GM23248 (cell line): ENCODE data around the gene GABBR2.

Experiments
- EZH2 ChIP-seq: fragments of 200-600 bp; sonication (generic); IDR thresholded peaks from 2 replicates; pipeline ENCODE4 v1.6.1; 2018; ENCODE audit warnings: antibody characterized with exemption, mild to moderate bottlenecking; ENCODE audit not compliant: insufficient read depth, poor library complexity, severe bottlenecking
- EZH2phosphoT487 ChIP-seq: fragments of 200-600 bp; sonication (generic); IDR thresholded peaks from 2 replicates; pipeline ENCODE4 v1.6.1; 2018; ENCODE audit warnings: antibody characterized with exemption, moderate library complexity, mild to moderate bottlenecking, low read depth; ENCODE audit not compliant: insufficient read depth

- TF ChIP-seq EZH2: no peak
- no peak for TF ChIP-seq EZH2phosphoT487
Measured at GRCh38 chr9:98374385-98375051, 334.2 kb downstream of the GABBR2 start.
